HG03097 (cell line): ENCODE measurements around the gene OSBPL6.
"Not testable (repeated sequence)": the region's sequence is repeated elsewhere in the genome, so short reads cannot be mapped to it uniquely, and the experiment has no call there.

Experiments
- ATAC-seq: cut with Tn5 transposase; IDR thresholded peaks from one replicate; pipeline ENCODE4 v1.9.1; 2021; ENCODE audit not compliant: unreplicated experiment, low FRiP score

Gene OSBPL6

GRCh38 chr2:178331474-178332432 is 137.4 kb downstream of the OSBPL6 start:
- no peak for ATAC-seq

GRCh38 chr2:178333851-178334250 is 139.5 kb downstream of the OSBPL6 start:
- no peak for ATAC-seq

- ATAC-seq = no peak
Observed at GRCh38 chr2:178335230-178335629, 140.9 kb downstream of the OSBPL6 start.

- no peak for ATAC-seq
Observed at GRCh38 chr2:178344121-178344520, 149.8 kb downstream of the OSBPL6 start.

- no peak for ATAC-seq
Observed at GRCh38 chr2:178345951-178346350, 151.6 kb downstream of the OSBPL6 start.

GRCh38 chr2:178350051-178350450 is 155.7 kb downstream of the OSBPL6 start:
- no peak for ATAC-seq

- not testable (repeated sequence) for ATAC-seq
Observed at GRCh38 chr2:178357704-178358103, 163.4 kb downstream of the OSBPL6 start.

- ATAC-seq = no peak
Observed at GRCh38 chr2:178359192-178359912, 165.0 kb downstream of the OSBPL6 start.

GRCh38 chr2:178361588-178361987 is 167.3 kb downstream of the OSBPL6 start:
- ATAC-seq = no peak

GRCh38 chr2:178363252-178363651 is 168.9 kb downstream of the OSBPL6 start:
- ATAC-seq = no peak

GRCh38 chr2:178365116-178365515 is 170.8 kb downstream of the OSBPL6 start:
- no peak for ATAC-seq

GRCh38 chr2:178366412-178366811 is 172.1 kb downstream of the OSBPL6 start:
- ATAC-seq = no peak

GRCh38 chr2:178367344-178367743 is 173.0 kb downstream of the OSBPL6 start:
- no peak for ATAC-seq

GRCh38 chr2:178374865-178375264 is 180.6 kb downstream of the OSBPL6 start:
- no peak for ATAC-seq

- ATAC-seq = no peak
Observed at GRCh38 chr2:178377046-178377445, 182.7 kb downstream of the OSBPL6 start.

- no peak for ATAC-seq
Observed at GRCh38 chr2:178379162-178380004, 185.1 kb downstream of the OSBPL6 start.

- ATAC-seq = no peak
Observed at GRCh38 chr2:178380763-178381162, 186.5 kb downstream of the OSBPL6 start.

- ATAC-seq = no peak
Observed at GRCh38 chr2:178383718-178384117, 189.4 kb downstream of the OSBPL6 start.

- ATAC-seq = no peak
Observed at GRCh38 chr2:178385595-178386148, 191.4 kb downstream of the OSBPL6 start.

GRCh38 chr2:178386986-178387597 is 192.8 kb downstream of the OSBPL6 start:
- no peak for ATAC-seq
